HG02798 (cell line): ENCODE results near the gene TAMALIN.
A peak's percentile ranks its signal among the peaks of the same experiment; 100 is the strongest.
"Not testable (repeated sequence)": the region's sequence is repeated elsewhere in the genome, so short reads cannot be mapped to it uniquely, and the experiment has no call there.

Experiments used
- ATAC-seq: cut with Tn5 transposase; IDR thresholded peaks from one replicate; pipeline ENCODE4 v1.9.1; 2021; ENCODE audit warnings: mild to moderate bottlenecking; ENCODE audit not compliant: unreplicated experiment, poor library complexity

The TAMALIN gene

DNA sequence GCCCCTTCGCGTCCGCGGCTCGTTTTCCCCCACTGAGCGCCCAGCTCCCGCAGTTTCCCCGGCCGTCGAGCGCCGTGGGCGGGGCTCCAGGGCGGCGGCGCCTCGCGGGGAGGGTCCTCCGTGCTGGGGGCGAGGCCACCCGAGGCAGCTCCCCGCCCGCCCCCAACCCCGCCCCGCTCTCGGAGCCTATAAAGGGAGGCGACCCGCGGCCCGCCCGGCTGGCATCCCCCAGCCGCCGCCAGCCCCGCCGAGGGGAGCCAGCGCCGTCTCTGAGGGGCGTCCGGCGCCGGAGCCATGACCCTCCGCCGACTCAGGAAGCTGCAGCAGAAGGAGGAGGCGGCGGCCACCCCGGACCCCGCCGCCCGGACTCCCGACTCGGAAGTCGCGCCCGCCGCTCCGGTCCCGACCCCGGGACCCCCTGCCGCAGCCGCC is at the start of gene TAMALIN:
Gene TAMALIN (plus strand): TSS at position 221 of the 432 bp plus-strand sequence. CDS start 74 bp downstream, at position 295.
- ATAC-seq, result no peak

DNA sequence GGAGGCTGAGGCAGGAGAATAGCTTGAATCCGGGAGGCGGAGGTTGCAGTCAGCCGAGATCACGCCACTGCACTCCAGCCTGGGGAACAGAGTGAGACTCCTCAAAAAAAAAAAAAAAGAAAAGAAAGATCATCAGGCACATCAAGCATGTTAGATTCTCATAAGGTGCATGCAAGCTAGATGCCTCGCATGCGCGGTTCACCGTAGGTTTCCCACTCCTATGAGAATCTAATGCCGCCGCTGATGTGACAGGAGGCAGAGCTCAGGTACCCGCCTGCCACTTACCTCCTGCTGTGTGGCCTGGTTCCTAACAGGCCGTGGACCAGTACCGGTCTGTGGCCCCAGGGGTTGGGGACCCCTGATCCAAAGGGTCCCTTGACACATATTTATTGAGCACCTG is 48.2 kb upstream of the TAMALIN start:
- no peak for ATAC-seq

DNA sequence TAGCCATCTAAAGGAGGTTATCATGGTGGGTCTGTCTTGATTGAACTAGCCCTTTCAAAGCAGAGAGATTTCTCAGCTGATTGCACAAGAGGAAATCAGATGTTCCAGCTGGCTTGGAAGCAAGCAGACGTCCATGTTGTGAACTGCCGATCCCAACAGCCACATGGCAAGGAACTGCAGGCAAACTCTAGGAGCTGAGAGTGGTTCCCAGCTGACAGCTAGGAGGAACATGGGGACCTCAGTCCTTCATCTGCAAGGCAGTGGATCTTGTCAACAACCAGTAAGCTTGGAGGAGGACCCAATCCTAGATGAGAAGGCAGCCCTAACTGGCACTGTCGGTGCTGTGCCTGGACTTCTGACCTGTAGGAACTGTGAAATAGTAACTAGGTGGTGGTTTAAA is 47.5 kb upstream of the TAMALIN start:
- ATAC-seq, result no peak

DNA sequence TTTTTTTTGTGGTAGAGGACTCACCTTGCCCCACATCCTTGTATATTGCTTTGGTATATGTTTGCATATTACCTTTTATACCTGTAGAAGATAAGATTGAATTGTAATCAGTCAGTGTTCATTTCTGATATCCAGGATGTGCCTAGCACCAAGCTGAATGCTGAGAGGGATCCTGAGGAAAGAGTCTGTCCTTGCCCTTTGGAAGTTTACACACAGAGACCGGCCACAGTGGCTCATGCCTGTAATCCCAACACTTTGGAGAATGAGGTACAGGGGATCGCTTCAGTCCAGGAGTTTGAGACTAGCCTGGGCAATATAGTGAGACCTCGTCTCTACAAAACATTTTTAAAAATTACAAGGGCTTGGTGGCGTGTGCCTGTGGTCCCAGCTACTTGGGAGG is 46.8 kb upstream of the TAMALIN start:
- no peak for ATAC-seq

DNA sequence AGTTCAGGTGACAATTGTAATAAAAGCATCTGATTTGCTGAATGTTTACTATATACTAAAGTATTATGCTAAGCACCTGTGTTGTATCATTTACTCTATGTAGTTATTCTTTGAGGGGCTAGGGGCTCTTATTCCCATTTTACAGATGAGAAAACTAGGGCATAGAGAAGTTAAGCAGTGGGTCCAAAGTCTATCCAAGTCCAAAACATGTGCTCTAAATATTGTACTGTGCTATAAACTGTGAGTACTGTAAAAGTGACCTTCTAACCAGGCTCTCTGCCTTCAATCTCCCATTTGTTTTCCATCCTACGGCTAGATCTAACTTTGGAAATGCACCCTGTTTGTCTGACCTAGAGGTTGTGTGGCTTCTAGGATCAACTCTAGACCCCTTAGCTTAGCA is 46.3 kb upstream of the TAMALIN start:
- no peak for ATAC-seq

DNA sequence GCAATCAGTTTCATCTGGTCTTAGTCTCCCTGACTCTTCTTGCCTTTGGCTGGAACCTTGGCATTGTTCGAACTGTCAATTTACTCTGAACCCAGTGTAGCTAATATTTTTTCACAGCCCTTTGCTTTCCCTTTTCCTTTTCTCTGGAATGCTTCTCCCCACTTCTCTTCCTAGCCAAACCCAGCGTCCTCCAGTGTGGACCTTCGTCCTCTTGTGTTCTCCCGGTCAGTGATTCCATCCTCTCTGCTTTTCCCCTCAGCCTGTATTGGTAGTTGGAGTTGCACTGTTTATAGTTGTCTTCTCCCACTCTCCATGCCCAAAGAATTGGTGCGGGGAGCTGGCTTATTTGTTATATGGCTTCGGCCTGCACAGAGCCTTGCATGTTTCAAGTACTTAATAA is 45.9 kb upstream of the TAMALIN start:
- ATAC-seq, result no peak

DNA sequence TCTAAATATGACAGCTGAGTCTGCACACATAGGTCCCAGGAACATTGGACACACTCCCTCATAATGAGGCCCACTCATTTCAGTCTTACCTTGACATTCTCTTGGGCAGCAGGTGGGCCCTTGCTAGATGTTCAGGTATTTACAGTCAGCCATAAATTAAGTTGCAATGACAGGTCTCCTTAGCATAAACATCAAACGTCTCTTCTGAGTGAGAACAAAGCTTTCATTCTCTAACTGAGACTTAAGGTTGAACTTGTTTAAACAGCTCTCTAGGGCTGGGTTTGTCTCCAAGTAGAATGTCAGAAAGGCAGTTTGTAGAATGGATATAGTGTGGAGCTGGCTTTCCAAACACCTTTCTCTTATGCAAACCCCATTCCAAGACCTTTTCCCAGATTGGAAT is 44.9 kb upstream of the TAMALIN start:
- ATAC-seq, result no peak

DNA sequence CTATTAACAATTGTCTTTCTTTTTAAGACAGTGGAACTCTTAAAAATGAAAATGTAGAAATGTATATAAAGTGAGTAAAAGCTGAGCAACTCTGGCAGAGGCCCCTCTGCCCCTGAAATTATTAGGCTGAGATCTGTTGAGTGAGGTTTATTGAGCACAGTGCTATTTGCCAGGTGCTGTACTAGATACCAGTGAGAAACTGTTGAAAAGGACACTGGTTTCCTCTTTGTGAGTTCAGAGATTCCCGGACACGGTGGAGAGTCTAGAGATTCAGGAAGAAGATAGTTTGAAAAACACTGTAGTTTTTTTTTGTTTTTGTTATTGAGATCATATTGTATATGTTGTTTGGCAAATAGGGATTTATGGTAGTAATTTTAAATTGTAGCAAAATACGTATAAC is 44.0 kb upstream of the TAMALIN start:
- no peak for ATAC-seq

DNA sequence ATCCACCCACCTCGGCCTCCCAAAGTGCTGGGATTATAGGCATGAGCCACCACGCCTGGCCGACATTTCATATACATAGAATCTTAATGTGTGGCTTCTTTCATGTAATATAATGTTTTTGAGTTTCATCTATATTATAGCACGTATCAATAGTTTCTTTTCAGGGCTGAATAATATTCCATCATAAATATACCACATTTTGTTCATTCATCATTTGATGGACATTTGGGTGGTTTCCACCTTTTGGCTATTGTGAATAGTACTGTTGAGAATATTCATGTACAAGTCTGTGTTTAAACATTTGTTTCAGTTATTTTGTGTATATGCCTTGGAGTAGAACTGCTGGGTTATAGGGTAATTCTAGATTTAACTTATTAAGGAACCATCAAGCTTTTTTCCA is 43.3 kb upstream of the TAMALIN start:
- no peak for ATAC-seq

DNA sequence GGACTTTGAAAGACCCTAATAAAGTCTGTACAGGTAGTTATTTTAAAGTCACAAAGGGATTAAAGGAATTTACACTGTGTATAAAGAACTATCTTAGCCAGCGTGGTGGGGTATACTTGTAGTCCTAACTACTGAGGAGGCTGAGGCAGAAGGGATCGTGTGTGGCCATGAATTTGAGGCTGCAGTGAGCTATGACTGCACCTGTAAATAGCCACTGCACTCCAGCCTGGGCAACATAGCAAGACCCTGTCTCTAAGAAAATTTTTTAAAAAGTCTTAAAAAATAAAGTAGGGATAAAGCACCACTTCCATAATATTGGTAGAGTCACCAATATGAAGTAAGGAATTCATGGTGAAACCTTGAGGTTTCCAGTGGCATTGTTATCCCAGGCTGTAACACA is 37.1 kb upstream of the TAMALIN start:
- ATAC-seq, result no peak

DNA sequence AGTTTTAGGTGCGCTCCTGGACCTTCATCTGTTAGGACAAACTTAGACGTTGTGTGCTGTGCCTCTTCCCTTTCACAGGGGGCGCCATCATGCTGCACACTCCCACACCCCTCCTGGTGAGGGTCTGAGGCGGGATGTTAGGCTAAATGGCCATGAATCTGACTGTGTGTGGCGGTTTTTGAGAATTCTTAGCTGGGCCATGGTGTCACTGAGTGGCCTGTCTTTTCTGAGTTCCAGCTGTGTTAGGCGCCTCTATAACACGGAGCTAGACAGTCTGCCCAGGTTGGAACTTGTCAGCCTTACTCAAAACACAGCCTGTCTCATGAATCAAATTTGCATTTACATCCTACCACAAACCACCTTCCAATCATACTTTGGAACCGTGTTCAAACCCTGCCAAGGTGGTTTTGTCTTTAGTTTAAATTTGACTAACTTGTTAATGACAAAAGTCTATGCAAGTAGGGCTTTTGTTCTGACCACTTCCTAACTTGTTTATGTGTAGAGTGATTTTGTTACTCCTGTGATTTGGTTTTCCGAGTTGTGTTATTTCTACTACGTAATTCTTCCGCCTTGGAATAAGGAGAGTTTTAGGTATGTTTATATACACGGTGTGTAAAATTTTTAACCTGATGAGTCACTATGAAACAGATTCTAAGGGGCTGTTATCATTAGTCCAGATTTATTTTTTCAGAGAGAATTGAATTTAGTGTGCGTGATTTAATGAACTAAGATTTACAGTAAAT is 35.7 kb upstream of the TAMALIN start:
- peak; percentile 87 for ATAC-seq

DNA sequence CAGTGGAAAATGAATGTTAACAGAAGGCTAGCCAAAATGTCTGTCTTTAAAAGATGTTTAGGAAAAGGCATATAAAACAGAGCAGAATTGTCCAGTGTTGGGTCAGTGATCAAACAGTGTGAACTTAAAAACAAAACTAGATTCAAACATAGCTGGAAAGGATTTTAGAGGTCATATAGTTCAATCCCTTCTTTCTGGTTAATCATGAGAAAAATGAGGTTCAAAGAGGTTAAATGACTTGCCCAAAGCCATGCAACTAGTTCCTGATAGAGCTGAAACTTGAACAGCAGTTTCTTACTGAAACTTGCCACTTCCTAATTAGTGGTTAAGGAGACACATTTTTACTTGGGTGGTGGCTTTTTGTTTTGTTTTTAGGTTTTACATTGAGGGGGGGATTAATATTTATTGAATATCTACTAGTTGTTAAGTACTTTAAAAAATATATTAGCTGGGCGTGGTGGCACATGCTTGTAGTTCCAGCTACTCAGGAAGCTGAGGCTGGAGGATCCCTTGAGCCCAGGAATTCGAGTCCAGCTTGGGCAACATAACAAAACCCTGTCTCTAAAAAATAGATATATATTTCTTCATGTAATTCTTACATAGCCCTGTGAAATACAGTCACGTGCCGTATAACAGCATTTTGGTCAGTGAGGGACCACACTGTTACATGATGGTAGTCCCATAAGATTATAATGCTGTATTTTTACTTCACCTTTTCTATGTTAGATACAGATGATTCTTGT is 34.9 kb upstream of the TAMALIN start:
- peak; percentile 34 for ATAC-seq

DNA sequence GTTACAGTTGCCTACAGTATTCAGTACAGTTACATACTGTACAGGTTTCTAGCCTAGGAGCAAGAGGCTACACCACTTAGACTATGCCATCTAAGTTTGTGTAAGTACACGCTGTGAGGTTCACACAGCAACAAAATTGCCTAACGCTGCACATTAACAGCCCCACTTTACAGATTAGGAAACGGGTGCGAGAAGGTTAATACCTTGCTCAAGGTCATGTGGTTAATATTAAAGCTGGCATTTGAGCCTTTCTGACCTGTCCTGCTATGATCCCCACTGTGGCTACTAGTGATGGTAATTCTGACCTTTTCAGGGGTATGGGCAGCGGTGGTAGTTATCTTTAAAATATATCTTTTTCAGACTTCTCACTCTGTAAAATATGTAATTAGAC is 34.3 kb upstream of the TAMALIN start:
- no peak for ATAC-seq

DNA sequence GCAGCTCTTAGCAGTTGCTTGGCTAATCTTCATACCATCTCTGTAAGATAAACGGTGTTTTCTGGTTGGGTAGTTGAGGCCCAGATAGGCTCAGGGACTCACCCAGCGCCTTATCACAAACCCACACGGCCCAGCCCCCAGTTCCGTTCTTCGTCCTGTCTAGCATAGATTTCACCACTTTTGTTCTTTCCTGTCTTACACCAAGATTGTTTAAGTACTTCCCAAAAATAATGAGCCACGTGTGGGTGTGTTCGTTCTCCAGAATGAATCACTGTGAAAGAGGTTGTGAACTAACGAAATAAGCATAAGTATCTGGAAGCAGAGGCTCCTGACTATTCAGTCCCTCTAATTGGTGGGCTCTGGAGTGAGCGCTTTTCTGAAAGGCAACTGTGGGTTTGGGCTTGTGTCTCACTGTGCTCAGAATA is 33.9 kb upstream of the TAMALIN start:
- ATAC-seq, result no peak

DNA sequence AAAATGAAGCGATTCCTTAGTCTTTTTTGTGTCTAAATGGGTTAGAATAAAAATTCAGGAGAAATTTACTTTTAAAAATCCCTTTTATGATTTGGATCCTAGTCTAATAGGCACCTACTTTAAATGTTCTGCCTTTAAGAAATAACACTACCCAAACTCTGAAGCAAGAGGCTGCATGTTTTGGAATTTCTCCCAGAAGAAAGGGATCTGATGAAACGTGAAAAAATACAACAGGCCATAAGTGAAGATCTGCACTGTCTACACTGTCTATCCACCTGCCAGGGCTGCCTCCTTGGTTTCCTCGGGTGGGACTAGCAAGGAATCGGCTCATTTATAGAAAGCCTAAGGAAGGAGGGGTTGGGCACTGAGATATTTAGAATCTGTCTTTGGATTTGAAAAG is 33.2 kb upstream of the TAMALIN start:
- no peak for ATAC-seq

DNA sequence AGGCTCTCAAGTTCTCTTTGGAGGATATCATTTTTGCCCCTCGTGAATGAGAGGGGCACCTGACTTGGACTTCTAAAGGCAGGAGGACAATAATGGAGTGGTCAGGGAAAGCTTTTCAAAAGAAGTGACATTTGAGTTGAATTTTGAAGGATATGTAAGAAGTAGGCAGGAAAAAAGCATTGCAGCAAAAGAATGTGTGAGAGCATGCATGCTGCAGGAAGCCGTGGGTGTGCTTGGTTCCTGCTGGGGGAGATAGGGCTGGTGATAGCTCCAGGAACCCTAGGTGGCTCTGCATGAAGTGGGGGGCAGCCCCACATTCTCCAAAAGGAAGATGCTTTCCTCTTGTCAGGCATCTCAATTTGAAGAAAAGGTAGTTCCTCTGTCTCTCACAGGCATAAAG is 32.1 kb upstream of the TAMALIN start:
- no peak for ATAC-seq

DNA sequence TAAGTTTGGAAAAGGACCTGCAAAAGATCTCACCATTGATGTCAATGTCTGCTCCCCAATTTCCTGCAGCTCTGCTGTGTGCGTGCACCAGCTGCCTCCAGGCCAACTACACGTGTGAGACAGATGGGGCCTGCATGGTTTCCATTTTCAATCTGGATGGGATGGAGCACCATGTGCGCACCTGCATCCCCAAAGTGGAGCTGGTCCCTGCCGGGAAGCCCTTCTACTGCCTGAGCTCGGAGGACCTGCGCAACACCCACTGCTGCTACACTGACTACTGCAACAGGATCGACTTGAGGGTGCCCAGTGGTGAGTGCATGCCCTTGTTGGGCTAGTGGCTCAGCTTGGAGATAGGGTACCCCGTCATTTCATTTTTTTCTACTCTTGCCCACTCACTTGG is 31.6 kb upstream of the TAMALIN start:
- ATAC-seq, result no peak

DNA sequence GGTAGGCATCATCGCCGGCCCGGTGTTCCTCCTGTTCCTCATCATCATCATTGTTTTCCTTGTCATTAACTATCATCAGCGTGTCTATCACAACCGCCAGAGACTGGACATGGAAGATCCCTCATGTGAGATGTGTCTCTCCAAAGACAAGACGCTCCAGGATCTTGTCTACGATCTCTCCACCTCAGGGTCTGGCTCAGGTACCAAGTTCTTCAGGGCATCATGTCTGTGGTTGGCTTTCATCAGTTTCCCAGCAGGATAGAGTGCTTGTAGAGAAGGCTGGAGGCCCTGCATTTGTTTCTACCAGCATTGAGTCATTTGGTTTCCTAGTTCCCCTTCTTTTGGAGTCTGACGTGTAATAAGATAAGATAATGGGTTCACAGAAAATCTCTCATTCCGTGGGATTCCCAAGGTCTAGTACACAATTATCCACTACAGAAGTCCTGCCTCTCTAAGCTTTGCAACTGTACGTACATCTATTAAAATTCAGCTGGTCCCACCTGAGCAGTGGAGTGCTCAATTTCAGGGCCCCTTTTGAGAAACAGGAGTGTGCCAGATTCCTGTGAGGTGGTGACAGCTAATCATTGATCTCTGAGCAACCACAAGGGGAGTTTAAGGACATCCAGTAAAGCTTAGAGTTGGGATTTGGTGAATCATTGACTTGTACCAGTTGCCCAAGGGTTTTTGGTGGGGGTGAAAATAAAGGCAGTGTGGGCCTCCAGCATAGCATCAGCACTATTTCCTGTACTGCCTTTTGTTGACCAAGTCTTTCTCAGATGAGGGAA is 30.2 kb upstream of the TAMALIN start:
- no peak for ATAC-seq

DNA sequence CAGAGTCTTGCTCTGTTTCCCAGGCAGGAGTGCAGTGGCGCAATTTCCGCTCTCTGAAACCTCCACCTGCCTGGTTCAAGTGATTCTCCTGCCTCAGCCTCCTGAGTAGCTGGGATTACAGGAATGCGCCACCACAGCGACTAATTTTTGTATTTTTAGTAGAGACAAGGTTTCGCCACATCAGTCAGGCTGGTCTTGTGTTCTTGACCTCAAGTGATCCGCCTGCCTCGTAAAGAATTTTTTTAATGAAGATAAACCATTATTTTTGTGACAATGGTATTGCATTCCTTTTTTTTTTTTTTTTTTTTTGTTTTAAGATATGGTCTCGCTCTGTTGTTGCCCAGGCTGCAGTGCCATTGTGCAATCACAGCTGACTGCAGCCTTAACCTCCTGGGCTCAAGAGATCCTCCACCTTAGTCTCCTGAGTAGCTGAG is 29.4 kb upstream of the TAMALIN start:
- ATAC-seq, result no peak

DNA sequence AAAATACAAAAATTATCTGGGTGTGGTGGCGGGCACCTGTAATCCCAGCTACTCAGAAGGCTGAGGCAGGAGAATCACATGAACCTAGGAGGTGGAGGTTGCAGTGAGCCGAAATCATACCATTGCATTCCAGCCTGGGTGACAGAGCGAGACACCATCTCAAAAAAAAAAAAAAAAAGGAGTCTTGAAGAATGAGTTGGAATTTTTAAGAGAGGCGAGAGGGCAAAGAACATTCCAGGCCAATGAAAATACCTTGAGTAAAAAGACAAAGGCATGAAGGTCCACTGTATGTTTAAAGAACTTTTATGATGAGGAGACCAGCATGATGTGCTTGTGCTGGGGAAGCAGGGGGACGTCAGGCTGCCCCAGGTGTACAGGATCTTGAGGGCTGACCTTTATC is 27.4 kb upstream of the TAMALIN start:
- not testable (repeated sequence) for ATAC-seq
